ENCODE measurements around the gene MAP6. TPM values are rescaled to one million over a fixed set of nuclear protein-coding genes. Genes with fewer than 3 reads are reported as not detected.

MAP6 gene
- total and polyA plus RNA-seq, 12 donors = 11.4 to 56.0 (median 22.6) TPM

DNA sequence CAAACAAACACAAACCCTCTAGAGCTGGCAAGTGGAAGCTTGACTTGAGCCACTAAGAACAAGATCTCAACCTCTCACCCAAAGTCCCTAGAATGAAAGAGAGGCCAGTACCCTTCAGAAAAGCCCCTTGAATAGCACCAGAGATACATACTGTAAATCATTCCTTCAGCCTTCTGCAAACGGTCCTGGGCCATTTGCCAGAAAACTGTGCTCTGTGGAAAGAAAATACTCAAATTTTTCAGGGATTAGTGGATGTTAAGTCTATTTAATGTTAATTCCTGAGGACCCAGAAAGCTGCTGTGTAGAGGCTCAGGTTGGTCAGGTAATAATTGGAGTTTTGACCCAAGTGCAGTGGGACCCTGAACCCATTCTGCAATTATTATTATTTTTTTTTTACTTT is 89.9 kb downstream of the MAP6 start:
- no peak for DNase-seq
- H3K27ac ChIP-seq = no peak overlapping the region
- no peak overlapping the region for H3K4me3 ChIP-seq
- H3K9me3 ChIP-seq (replicated peaks in 1 of 3) = no peaks in the 10 kb centered on the region
- TF ChIP-seq CTCF (IDR thresholded peaks at IDR 0.05) (no peak), POLR2A (IDR thresholded peaks at IDR 0.05) (no peak)
- H3K4me1 ChIP-seq (replicated peaks in 1 of 2) = peaks cover 7 to 28% of the 10 kb centered on the region in 2 donors
- WGBS, 4 donors = 0 to 15% (median 11%) methylated on average over 1 of the region's 1 CpG
- peaks cover 0 to 3% of the 10 kb centered on the region in 2 donors for H3K36me3 ChIP-seq (replicated peaks in 1 of 2)
- intact Hi-C loops (cut with DNase I) = loop anchor here in 1 of 2 donors (2.0 kb wide), 1 partner anchor 32 kb away; no protein-coding TSS in a partner anchor
- no peaks in the 10 kb centered on the region for H3K27me3 ChIP-seq

- DNase-seq = peak; percentile 56 to 88 (median 76)
- WGBS, 4 donors = 3 to 14% (median 7%) methylated on average over 7 to 10 of the region's 10 CpGs
- Histone ChIP-seq H3K36me3 (replicated peaks in 1 of 2) (peaks cover 0 to 20% of the 10 kb centered on the region in 2 donors), H3K4me1 (replicated peaks in 1 of 2) (peaks cover 0 to 18% of the 10 kb centered on the region in 2 donors), H3K27ac (peak overlapping the region in 2 of 5 donors; percentile 24 to 38), H3K27me3 (no peaks in the 10 kb centered on the region), H3K4me3 (no peak overlapping the region), H3K9me3 (replicated peaks in 1 of 3) (no peaks in the 10 kb centered on the region)
- intact Hi-C loops (cut with DNase I) = no loop called here
- TF ChIP-seq CTCF (IDR thresholded peaks at IDR 0.05) (peak; percentile 25 to 57 (median 42)), POLR2A (IDR thresholded peaks at IDR 0.05) (no peak)
These were observed 91.6 kb downstream of the MAP6 start for GRCh38 chr11:75577207-75577606.

- intact Hi-C loops (cut with DNase I) = no loop called here
These were observed 92.3 kb downstream of the MAP6 start for GRCh38 chr11:75576499-75576918.

DNA sequence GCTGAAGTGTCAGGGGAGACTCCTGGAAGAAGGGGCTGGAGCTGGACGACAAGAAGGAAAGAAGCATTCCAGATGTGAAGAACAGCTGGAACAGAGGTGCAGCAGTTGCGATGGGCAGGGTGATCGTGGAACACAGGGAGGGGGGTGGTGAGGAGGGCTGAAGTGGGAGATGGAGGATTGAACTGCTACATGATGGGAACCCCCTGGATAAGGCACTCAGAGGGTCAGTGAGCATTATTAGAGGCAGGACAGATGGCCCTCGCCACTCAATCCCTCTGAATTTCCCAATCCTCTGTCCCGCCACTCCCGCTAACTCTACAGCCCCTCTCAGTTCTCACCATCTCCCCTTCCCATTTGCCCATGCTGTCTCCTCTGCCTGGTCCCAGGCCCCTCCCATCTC is 92.8 kb downstream of the MAP6 start:
- peak overlapping the region in 1 of 5 donors; percentile 12 for H3K27ac ChIP-seq
- peaks cover 0 to 16% of the 10 kb centered on the region in 2 donors for H3K4me1 ChIP-seq (replicated peaks in 1 of 2)
- DNase-seq = peak in 1 of 7 donors; percentile 12
- no peaks in the 10 kb centered on the region for H3K9me3 ChIP-seq (replicated peaks in 1 of 3)
- intact Hi-C loops (cut with DNase I) = no loop called here
- no peaks in the 10 kb centered on the region for H3K27me3 ChIP-seq
- TF ChIP-seq POLR2A (IDR thresholded peaks at IDR 0.05) = no peak
- TF ChIP-seq CTCF (IDR thresholded peaks at IDR 0.05) = no peak
- H3K36me3 ChIP-seq (replicated peaks in 1 of 2) = peaks cover 0 to 32% of the 10 kb centered on the region in 2 donors
- H3K4me3 ChIP-seq = no peak overlapping the region
- WGBS, 4 donors = 80 to 87% (median 84%) methylated on average over 6 of the region's 6 CpGs

More at GRCh38 chr11:75576499-75576918, 92.3 kb downstream of the MAP6 start:
- H3K27me3 ChIP-seq = no peaks in the 10 kb centered on the region
- H3K4me1 ChIP-seq (replicated peaks in 1 of 2) = peaks cover 0 to 16% of the 10 kb centered on the region in 2 donors
- H3K27ac ChIP-seq = peak overlapping the region in 2 of 5 donors; percentile 19 to 38
- WGBS, 4 donors = 41 to 52% (median 43%) methylated on average over 8 of the region's 8 CpGs
- no peak overlapping the region for H3K4me3 ChIP-seq
- TF ChIP-seq POLR2A (IDR thresholded peaks at IDR 0.05) (no peak), CTCF (IDR thresholded peaks at IDR 0.05) (no peak)
- H3K9me3 ChIP-seq (replicated peaks in 1 of 3) = no peaks in the 10 kb centered on the region
- peak in 3 of 7 donors; percentile 52 to 73 (median 73) for DNase-seq
- peaks cover 0 to 27% of the 10 kb centered on the region in 2 donors for H3K36me3 ChIP-seq (replicated peaks in 1 of 2)

Measured in adrenal gland (tissue), 12 donors.